HepG2 (cell line): ENCODE results near the gene KRTAP5-8.

Experiments used
- AGO1 ChIP-seq: fragments of 200-400 bp; formaldehyde crosslinking; IDR thresholded peaks from 2 replicates; pipeline ENCODE4 v1.6.1; 2017; ENCODE audit warnings: mild to moderate bottlenecking, low read depth, low read length, moderate library complexity; ENCODE audit not compliant: poor library complexity, severe bottlenecking
- CBX2 ChIP-seq, 2 experiments: fragments of 200-600 bp in 1 of 2; sonication (generic); formaldehyde crosslinking in 1 of 2; IDR thresholded peaks; 2 replicates each; pipeline versions ENCODE4 v1.7.0 to v1.8.1; 2018 to 2022; ENCODE audit warnings: low read depth in 2 of 2, low read length in 1 of 2, mild to moderate bottlenecking in 1 of 2, missing genetic modification reagents in 1 of 2
- ELF4 ChIP-seq: sonication (generic); formaldehyde crosslinking; IDR thresholded peaks from 2 replicates; pipeline ENCODE4 v1.5.0; 2020; ENCODE audit warnings: missing genetic modification reagents, mild to moderate bottlenecking, moderate library complexity, borderline replicate concordance
- EZH2 ChIP-seq: conservative IDR thresholded peaks from 2 replicates; pipeline ENCODE4 v1.6.1; 2012; ENCODE audit warnings: mild to moderate bottlenecking, low read depth, low read length, moderate library complexity
- JUND ChIP-seq: sonication (generic); formaldehyde crosslinking; IDR thresholded peaks from 2 replicates; pipeline ENCODE4 v1.8.0; 2022; ENCODE audit warnings: mild to moderate bottlenecking, missing genetic modification reagents
- MIER2 ChIP-seq: IDR thresholded peaks from 2 replicates; pipeline ENCODE4 v1.6.1; 2016; ENCODE audit warnings: missing biosample characterization, missing genetic modification reagents
- ZNF547 ChIP-seq: sonication (generic); formaldehyde crosslinking; IDR thresholded peaks from 2 replicates; pipeline ENCODE4 v1.5.1; 2020; ENCODE audit warnings: mild to moderate bottlenecking, missing genetic modification reagents
- TF ChIP-seq, protein P1 (sequence below): sonication (generic); formaldehyde crosslinking; IDR thresholded peaks from 2 replicates; pipeline ENCODE4 v1.4.0; 2020; ENCODE audit warnings: mild to moderate bottlenecking, low read depth, missing genetic modification reagents
- TF ChIP-seq, protein P2 (sequence below): sonication (generic); formaldehyde crosslinking; IDR thresholded peaks from 2 replicates; pipeline ENCODE4 v1.5.0; 2020; ENCODE audit warnings: mild to moderate bottlenecking, missing genetic modification reagents, moderate library complexity
- TF ChIP-seq, protein P3 (sequence below): IDR thresholded peaks from 2 replicates; pipeline ENCODE4 v1.6.1; 2016; ENCODE audit warnings: missing biosample characterization, missing genetic modification reagents, low read depth
- TF ChIP-seq, protein P4 (sequence below): sonication (generic); formaldehyde crosslinking; IDR thresholded peaks from 2 replicates; pipeline ENCODE4 v1.4.0; 2020; ENCODE audit warnings: missing genetic modification reagents, mild to moderate bottlenecking, borderline replicate concordance
- TF ChIP-seq, protein P5 (sequence below): sonication (generic); formaldehyde crosslinking; IDR thresholded peaks from 2 replicates; pipeline ENCODE4 v1.8.1; 2023; ENCODE audit warnings: mild to moderate bottlenecking, missing genetic modification reagents, borderline replicate concordance

DNA sequence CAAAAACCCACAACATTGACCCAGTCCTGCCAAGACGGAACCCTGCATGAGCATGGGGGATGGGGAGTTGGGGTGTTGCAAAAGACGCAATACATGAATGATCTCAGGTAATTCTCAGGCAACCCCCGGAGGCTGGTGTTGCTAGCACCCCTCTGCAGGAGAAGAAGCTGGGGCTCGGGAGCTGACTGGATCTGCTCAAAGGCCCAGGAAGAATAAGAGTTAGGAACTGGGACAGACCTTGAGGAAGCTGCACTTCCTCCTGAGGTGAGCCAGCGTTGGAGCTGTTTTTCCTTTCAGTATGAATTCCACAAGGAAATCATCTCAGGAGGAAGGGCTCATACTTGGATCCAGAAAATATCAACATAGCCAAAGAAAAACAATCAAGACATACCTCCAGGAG lies 10.3 kb downstream of the KRTAP5-8 start, which contains the start of gene KRTAP5-9:
- TF ChIP-seq, protein P1, sequence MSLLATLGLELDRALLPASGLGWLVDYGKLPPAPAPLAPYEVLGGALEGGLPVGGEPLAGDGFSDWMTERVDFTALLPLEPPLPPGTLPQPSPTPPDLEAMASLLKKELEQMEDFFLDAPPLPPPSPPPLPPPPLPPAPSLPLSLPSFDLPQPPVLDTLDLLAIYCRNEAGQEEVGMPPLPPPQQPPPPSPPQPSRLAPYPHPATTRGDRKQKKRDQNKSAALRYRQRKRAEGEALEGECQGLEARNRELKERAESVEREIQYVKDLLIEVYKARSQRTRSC (CRISPR knock-in tag) = no peak
- TF ChIP-seq CBX2 (IDR thresholded peaks at IDR 0.05; ENCODE audit: low read depth, low read length) (no peak), CBX2 (CRISPR knock-in tag; IDR thresholded peaks at IDR 0.05; ENCODE audit: low read depth) (no peak), AGO1 (no peak), JUND (CRISPR knock-in tag) (no peak), EZH2 (no peak), ELF4 (CRISPR knock-in tag) (no peak), MIER2 (CRISPR knock-in tag) (no peak), ZNF547 (CRISPR knock-in tag) (no peak)
- TF ChIP-seq, protein P2, sequence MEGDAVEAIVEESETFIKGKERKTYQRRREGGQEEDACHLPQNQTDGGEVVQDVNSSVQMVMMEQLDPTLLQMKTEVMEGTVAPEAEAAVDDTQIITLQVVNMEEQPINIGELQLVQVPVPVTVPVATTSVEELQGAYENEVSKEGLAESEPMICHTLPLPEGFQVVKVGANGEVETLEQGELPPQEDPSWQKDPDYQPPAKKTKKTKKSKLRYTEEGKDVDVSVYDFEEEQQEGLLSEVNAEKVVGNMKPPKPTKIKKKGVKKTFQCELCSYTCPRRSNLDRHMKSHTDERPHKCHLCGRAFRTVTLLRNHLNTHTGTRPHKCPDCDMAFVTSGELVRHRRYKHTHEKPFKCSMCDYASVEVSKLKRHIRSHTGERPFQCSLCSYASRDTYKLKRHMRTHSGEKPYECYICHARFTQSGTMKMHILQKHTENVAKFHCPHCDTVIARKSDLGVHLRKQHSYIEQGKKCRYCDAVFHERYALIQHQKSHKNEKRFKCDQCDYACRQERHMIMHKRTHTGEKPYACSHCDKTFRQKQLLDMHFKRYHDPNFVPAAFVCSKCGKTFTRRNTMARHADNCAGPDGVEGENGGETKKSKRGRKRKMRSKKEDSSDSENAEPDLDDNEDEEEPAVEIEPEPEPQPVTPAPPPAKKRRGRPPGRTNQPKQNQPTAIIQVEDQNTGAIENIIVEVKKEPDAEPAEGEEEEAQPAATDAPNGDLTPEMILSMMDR (CRISPR knock-in tag) = no peak
- TF ChIP-seq, protein P3, sequence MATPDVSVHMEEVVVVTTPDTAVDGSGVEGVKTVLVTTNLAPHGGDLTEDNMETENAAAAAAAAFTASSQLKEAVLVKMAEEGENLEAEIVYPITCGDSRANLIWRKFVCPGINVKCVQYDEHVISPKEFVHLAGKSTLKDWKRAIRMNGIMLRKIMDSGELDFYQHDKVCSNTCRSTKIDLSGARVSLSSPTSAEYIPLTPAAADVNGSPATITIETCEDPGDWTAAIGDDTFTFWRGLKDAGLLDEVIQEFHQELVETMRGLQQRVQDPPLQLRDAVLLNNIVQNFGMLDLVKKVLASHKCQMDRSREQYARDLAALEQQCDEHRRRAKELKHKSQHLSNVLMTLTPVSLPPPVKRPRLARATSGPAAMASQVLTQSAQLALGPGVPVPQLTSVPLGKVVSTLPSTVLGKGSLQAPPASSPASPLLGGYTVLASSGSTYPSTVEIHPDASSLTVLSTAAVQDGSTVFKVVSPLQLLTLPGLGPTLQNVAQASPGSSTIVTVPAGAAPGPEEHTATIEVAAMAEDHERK (CRISPR knock-in tag) = no peak
- TF ChIP-seq, protein P4, sequence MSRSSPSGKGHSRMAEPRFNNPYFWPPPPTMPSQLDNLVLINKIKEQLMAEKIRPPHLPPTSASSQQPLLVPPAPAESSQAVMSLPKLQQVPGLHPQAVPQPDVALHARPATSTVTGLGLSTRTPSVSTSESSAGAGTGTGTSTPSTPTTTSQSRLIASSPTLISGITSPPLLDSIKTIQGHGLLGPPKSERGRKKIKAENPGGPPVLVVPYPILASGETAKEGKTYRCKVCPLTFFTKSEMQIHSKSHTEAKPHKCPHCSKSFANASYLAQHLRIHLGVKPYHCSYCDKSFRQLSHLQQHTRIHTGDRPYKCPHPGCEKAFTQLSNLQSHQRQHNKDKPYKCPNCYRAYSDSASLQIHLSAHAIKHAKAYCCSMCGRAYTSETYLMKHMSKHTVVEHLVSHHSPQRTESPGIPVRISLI (CRISPR knock-in tag) = no peak
- TF ChIP-seq, protein P5, sequence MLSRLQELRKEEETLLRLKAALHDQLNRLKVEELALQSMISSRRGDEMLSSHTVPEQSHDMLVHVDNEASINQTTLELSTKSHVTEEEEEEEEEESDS (CRISPR knock-in tag) = no peak
